Measurements from ENCODE around the gene PRSS56. TPM values are rescaled to one million over a fixed set of nuclear protein-coding genes. Genes with fewer than 3 reads are reported as not detected.

Gene PRSS56
- total RNA-seq, 4 donors from 2014 or later: not detected

DNA sequence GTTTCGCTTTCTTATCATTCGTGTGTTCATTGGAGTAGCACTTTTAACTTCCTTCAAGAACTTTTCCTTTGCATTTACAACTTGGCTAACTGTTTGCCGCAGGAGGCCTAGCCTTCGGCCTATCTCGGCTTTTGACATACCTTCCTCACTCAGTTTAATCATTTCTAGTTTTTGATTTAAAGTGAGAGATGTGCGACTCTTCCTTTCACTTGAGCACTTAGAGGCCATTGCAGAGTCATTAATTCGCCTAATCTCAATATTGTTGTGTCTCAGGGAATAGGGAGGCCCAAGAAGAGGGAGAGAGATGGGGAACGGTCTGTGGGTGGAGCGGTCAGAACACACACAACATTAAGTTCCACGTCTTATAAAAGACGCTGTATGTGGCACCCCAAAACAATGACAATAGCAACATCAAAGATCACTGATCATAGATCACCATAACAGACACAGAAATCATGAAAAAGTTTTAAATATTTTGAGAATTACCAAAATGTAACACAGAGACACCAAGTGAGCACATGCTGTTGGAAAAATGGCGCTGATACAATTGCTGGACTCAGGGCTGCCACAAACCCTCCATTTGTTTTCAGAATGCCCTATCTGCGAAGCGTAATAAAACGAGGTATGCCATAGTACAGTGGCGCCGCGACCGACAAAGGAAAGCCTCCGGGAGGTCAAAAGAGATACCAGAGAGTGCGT, 29.6 kb downstream of the PRSS56 start:
- H3K4me1 ChIP-seq: peaks cover 12 to 14% of the 10 kb centered on the region in 2 donors
- TF ChIP-seq POLR2A (IDR thresholded peaks at IDR 0.05): no peak
- no peak for TF ChIP-seq CTCF (IDR thresholded peaks at IDR 0.05)
- intact Hi-C loops (cut with DNase I): no loop called here

GRCh38 chr2:232550354-232551249, 30.4 kb downstream of the PRSS56 start, which contains the start of the genes EIF4E2 and TIGD1:
Gene EIF4E2 (plus strand): TSS chr2:232550689. CDS start chr2:232550725, 36 bp downstream.
Gene TIGD1 (minus strand): TSS chr2:232550557. CDS start chr2:232549882, 675 bp downstream.
- intact Hi-C loops (cut with DNase I): no loop called here
- H3K4me1 ChIP-seq: peaks cover 12 to 14% of the 10 kb centered on the region in 2 donors
- peak; percentile 96 for DNase-seq

More for the DNA sequence above, 29.6 kb downstream of the PRSS56 start:
- Histone ChIP-seq H3K9me3 (no peaks in the 10 kb centered on the region), H3K36me3 (no peaks in the 10 kb centered on the region), H3K27me3 (no peaks in the 10 kb centered on the region), H3K4me3 (replicated peaks in 1 of 3) (peak overlapping the region in 2 of 3 donors; percentile 79 to 98), H3K27ac (peak overlapping the region; percentile 75 to 99 (median 97))
- DNase-seq: no peak
- WGBS, 2 donors: 39 to 42% methylated on average over 21 of the region's 21 CpGs

DNA sequence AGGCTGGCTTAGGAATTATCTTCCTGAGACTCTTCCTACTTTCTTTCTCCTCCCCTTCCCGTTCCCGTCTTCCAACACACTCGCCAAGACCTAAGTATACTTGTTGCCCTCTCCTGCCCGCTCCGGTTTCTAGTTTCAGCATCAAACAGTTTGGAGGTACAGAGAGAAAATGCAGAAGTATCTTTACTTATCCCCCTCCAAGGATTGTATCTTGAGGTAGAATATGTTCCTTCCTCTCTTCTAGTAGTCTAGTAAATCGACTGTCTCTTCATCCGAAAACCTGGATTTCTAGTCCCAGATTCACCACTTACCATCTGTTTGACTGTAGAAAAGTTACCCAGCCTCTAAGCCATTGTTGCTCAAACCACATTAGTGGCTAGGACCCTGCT, 31.1 kb downstream of the PRSS56 start:
- peak overlapping the region; percentile 75 to 99 (median 97) for H3K27ac ChIP-seq
- TF ChIP-seq POLR2A (IDR thresholded peaks at IDR 0.05): no peak
- no peak for TF ChIP-seq CTCF (IDR thresholded peaks at IDR 0.05)
- no peaks in the 10 kb centered on the region for H3K36me3 ChIP-seq
- intact Hi-C loops (cut with DNase I): no loop called here
- H3K9me3 ChIP-seq: no peaks in the 10 kb centered on the region
- no peak for DNase-seq
- WGBS, 2 donors: 10 to 11% methylated on average over 7 of the region's 7 CpGs
- H3K4me3 ChIP-seq (replicated peaks in 1 of 3): peak overlapping the region; percentile 19 to 98 (median 79)
- peaks cover 12 to 14% of the 10 kb centered on the region in 2 donors for H3K4me1 ChIP-seq
- H3K27me3 ChIP-seq: no peaks in the 10 kb centered on the region

More at GRCh38 chr2:232550354-232551249, 30.4 kb downstream of the PRSS56 start, which contains the start of the genes EIF4E2 and TIGD1:
- Histone ChIP-seq H3K36me3 (no peaks in the 10 kb centered on the region), H3K27ac (peak within 1 kb of the TSS; percentile 75 to 99 (median 97)), H3K27me3 (no peaks in the 10 kb centered on the region), H3K9me3 (no peaks in the 10 kb centered on the region), H3K4me3 (replicated peaks in 1 of 3) (peak within 1 kb of the TSS; percentile 19 to 98 (median 79))
- peak in 3 of 6 experiments; percentile 29 to 41 (median 39) for TF ChIP-seq CTCF (IDR thresholded peaks at IDR 0.05)
- peak in 1 of 2 donors; percentile 91 for TF ChIP-seq POLR2A (IDR thresholded peaks at IDR 0.05)
- 0 to 1% methylated on average over 16 to 19 of the region's 81 CpGs for WGBS, 2 donors

GRCh38 chr2:232551776-232552175, 31.6 kb downstream of the PRSS56 start:
- H3K4me1 ChIP-seq: peaks cover 12 to 14% of the 10 kb centered on the region in 2 donors
- 81% methylated on average over 4 of the region's 4 CpGs for WGBS, 2 donors
- TF ChIP-seq CTCF (IDR thresholded peaks at IDR 0.05): no peak
- no peak for TF ChIP-seq POLR2A (IDR thresholded peaks at IDR 0.05)

More at GRCh38 chr2:232551776-232552175, 31.6 kb downstream of the PRSS56 start:
- intact Hi-C loops (cut with DNase I): no loop called here
- no peak overlapping the region for H3K27ac ChIP-seq
- no peak for DNase-seq
- H3K27me3 ChIP-seq: no peaks in the 10 kb centered on the region
- no peaks in the 10 kb centered on the region for H3K9me3 ChIP-seq
- H3K36me3 ChIP-seq: peaks cover 0 to 2% of the 10 kb centered on the region in 2 donors
- peak overlapping the region in 1 of 3 donors; percentile 98 for H3K4me3 ChIP-seq (replicated peaks in 1 of 3)

All from thyroid gland (tissue), 4 donors.